ENCODE data around the gene GRIA4. TPM values are rescaled to one million over a fixed set of nuclear protein-coding genes. Genes with fewer than 3 reads are reported as not detected.

Gene GRIA4
- total RNA-seq, 1 experiment from 2014 or later, result 28.8 TPM

DNA sequence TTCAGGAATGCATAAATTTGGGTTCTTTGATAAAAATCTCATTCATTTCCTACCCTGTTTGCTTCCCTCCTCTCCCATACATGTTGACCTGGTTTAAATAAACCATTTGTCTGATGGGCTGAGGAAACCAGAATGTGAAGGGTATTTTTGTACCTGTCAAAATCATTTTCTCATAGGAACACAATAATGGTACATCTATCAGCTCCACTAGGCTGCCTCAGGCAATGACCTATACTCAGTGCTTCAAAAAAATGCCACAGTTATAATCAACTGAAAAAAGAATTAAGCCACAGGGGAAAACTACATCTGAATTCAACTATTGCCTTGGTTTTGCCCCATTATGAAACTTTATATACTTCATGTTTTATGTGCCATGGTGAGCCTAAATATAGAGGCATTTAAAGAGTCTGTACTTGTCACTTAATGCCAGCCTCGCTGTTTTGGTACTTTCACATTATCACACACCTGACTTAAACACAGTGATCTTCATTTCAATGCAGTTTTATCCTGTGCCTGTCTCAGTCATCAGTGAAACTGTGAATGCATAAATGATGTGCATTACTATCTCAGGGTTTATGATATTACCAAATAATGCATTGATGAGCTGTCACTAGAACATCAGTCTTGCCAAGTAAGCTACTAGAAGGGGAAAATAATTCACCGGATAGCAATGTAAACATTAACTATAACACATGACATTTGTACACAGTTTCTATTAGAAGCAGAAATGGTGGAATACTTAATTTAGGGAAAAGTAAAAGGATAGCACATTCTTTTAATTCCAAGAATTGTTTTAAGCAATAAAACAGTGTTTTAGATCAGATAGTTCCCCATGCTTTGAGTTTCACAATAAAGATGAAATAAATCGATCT is 319.4 kb downstream of the GRIA4 start:
- no peak for DNase-seq (ENCODE audit: low read depth)
- in situ Hi-C loops (cut with HindIII; ENCODE audit: low pct_unique_long_range_greater_than_20kb, low sequenced_read_pairs), result no loop called here

DNA sequence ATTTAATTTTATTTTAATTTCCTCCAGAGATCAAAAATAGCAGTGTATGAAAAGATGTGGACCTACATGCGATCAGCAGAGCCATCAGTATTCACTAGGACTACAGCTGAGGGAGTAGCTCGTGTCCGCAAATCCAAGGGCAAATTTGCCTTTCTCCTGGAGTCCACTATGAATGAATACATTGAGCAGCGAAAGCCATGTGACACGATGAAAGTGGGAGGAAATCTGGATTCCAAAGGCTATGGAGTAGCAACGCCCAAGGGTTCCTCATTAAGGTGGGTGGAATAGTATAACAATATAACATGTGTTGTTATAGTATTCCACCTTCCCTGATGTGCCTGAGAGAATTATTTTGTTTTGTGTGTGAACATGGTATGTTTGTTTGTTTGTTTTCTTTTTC is 323.8 kb downstream of the GRIA4 start:
- in situ Hi-C loops (cut with HindIII; ENCODE audit: low pct_unique_long_range_greater_than_20kb, low sequenced_read_pairs), result no loop called here
- DNase-seq (ENCODE audit: low read depth), result no peak

DNA sequence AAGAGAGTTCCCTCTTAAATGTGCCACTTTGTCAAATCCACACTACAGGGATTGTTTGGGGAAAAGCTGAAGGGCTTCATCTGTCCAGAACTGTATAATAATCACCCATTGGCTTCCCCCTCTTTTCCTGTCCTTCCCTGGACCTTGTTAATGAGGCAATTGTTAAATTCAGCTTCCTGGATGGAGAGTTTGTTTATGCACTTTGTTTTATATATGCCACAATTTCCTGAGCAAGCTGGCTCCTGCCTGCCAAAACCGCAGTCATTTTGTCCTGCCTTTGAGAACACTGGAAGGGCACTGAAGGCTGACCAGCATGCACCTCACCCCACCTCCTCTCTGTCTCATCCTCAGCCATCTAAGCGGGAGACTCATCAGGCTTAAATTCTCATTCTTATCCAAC is 325.9 kb downstream of the GRIA4 start:
- in situ Hi-C loops (cut with HindIII; ENCODE audit: low pct_unique_long_range_greater_than_20kb, low sequenced_read_pairs), result no loop called here
- peak; percentile 75 for DNase-seq (ENCODE audit: low read depth)

DNA sequence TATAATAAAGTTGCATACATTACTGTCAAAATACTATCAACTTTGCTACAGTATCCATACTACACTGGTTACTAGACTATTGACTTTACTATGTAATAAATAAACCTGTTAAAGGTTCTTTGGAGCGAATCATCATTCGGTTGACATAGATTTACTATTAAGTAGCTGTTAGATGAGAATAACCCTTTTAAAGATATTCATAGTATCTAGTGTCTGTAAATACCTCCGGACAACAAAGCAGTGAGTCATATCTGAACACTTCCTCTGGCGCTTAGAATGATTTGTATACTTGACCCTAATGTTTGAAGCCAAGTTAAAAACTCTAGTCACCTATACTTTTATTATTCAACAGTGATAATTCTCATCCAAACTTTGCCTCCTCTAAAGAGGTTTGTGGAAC is 327.5 kb downstream of the GRIA4 start:
- in situ Hi-C loops (cut with HindIII; ENCODE audit: low pct_unique_long_range_greater_than_20kb, low sequenced_read_pairs), result no loop called here
- peak; percentile 53 for DNase-seq (ENCODE audit: low read depth)

DNA sequence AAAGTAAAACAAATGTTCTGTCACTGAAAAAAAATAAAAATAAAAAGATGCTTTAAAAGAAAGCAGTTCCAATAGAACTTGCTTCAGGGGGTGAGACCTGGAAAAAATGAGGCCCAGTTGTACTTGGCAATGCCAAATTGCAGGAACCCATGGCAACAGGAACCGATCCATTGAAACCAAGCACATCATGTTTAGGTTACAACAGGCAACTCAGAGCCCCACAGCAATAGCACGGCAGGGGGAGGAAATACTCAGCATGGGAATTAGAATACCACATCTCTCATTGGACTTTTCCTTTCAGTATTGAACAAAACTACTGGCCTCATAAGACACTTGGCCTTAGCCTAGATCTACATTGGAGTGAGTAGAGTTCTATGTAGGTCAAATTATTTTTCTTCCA is 327.9 kb downstream of the GRIA4 start:
- in situ Hi-C loops (cut with HindIII; ENCODE audit: low pct_unique_long_range_greater_than_20kb, low sequenced_read_pairs), result no loop called here
- no peak for DNase-seq (ENCODE audit: low read depth)

DNA sequence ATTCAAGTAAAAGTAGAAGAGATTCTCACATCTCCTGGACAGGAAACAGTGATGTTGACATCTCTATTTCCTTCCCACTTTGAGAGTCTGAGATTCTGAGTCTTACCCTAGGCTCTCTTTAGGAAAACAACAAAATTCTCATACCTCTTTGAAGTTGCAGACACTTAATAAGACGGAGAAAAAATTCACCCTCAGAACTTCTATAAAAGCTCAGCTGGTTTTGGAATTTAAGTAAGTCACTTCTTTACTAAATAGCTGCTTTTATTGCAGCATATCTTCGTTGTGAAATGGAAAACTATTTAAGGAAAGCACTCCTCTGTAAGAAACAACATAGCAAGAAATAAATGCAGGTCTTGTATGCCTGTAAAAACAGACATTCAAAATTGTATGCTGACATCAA is 333.0 kb downstream of the GRIA4 start:
- in situ Hi-C loops (cut with HindIII; ENCODE audit: low pct_unique_long_range_greater_than_20kb, low sequenced_read_pairs), result no loop called here
- DNase-seq (ENCODE audit: low read depth), result no peak

DNA sequence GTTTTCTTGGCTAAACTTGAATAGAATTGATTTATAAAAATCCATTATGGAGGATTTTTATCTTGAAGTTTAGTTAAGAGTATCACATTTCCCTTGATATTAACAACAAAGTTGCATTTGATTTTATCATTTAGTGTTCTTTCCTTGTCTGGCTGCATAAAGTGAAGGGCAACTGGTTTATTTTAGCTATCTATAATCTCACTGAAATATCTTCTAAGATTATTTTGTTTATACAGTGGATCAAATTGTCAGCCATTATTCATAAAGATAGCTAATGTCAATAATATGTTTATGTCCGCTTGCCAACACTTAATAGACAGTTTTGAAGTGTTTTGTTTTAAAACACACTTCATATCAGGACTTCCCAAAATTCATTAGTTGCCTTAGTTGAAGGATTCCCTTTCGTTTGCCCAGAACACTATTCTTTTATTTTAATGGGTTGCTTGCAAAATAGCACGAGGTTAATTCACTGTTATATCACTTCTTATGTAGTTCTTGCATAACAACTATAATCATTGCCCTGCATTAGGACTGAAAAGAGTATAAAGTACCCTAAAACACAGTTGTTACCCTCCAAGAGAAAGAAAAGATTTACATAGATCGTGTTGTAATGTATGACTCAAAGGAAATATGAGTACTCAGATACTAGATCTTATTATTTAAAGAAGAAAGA is 339.2 kb downstream of the GRIA4 start:
- DNase-seq (ENCODE audit: low read depth), result no peak
- in situ Hi-C loops (cut with HindIII; ENCODE audit: low pct_unique_long_range_greater_than_20kb, low sequenced_read_pairs), result no loop called here

DNA sequence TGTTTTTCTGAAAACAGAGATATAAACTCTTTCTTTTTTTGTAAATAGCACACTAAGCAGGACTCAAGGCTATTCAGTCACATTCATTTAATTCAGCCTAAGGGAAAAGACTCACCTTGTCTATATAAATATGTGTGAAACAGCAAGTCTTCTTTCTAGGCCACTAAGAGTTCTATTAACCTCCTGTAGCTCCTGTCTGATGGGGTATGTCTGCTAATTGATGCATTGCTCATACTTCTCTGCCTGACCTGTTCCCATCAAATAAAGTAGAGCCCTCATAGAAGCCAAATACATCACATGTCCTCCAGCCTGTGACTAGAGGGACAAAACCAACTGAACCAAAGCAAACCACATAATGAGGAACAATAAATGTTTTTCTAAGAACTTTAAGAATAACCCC is 344.0 kb downstream of the GRIA4 start:
- DNase-seq (ENCODE audit: low read depth), result peak; percentile 44

DNA sequence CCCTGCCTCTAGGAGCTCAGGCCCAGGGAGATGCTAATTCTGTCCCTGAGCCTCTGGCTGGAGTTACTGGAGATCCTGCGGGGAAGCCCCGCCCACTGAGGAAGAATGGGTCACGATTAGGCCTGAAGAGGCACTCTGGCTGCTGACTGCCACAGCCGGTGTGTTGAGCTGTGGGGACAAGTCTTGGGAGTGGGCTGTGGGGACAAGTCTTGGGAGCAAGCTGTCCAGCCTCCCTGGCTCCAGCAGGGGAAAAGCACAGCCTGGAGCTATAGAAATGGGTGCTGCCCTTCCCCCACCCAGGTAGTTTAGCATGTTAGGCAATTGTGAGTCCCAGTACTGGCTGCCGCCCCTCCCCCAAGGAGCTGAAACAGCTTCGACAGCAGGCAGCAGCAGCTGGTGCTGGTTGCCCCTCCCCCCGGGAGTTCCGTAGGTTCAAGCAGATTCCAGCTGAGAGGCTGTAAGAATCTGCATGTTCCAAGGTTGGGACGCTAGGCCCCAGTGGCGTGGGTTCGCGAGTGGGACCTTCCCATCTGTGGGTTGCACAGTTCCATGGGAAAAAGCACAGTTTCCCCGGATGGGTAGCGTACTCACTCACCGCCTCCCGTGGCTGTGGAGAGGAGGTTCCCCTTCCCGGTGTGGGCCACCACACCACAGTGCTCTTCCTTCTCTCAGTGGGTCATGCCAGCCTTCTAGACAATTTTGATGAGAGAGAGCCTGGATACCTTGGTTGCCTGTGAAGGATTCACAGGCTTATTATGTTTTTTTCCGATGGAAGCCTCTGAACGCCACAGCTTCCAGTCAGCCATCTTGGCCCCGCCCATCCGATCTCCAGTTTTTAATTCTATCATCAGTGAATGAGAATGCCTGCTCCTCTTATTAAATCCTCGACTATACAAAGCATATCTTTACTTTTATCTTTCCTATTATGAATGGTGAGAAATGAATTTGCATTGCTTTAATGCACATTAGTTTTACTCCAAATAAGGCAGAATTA is 350.7 kb downstream of the GRIA4 start:
- in situ Hi-C loops (cut with HindIII; ENCODE audit: low pct_unique_long_range_greater_than_20kb, low sequenced_read_pairs), result no loop called here
- no peak for DNase-seq (ENCODE audit: low read depth)

More for the DNA sequence above, 344.0 kb downstream of the GRIA4 start:
- in situ Hi-C loops (cut with HindIII; ENCODE audit: low pct_unique_long_range_greater_than_20kb, low sequenced_read_pairs), result no loop called here

DNA sequence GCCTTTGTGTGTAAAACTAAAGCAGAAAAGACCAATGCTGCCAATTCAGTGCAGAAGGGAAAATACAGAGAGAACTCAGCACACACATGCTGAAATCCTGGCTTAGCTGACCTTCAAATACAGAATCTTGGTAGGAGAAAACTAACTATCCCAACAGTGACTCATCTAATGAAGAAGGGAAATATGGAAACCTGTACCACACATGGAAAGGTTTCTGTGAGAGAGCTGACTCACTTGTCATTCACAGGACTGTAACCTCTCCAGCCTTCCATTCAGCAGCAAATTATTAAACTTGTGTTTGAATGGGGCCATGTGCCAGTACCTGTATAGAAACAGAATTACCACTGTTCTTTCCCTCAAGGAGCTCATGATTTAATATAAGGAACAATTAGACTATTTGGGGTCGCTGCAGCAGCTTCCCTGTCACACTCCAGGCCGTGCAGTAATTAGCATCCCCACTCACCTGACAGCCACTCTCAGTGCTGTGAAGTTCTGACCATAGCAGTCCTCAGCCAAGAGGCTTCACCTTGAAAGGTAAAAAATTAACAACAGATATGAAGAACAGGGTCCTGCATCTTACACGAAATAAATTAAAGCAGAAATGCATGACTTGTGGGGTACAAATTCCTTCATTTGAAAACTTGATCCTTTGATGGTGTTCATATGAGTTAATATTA is 358.3 kb downstream of the GRIA4 start:
- in situ Hi-C loops (cut with HindIII; ENCODE audit: low pct_unique_long_range_greater_than_20kb, low sequenced_read_pairs), result no loop called here
- DNase-seq (ENCODE audit: low read depth), result peak; percentile 45

DNA sequence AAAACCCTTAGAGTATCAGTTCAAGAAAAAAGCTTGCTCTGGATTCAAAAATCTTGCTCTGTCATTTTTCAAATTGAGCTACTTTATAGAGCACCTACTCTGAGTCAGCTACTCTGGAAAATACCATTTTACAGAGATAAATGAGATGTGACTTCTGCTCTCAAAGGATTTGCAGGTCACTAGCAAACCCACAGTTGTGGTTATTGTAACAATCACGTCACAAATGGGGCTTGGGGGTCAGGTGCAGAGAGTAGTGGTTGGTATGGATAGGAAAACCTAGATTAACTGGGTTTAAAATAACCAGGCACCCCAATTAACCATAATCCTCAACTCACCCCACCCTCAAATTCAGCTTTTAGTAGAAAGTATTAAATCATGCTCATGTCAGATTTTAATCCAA is 359.9 kb downstream of the GRIA4 start:
- in situ Hi-C loops (cut with HindIII; ENCODE audit: low pct_unique_long_range_greater_than_20kb, low sequenced_read_pairs), result no loop called here

DNA sequence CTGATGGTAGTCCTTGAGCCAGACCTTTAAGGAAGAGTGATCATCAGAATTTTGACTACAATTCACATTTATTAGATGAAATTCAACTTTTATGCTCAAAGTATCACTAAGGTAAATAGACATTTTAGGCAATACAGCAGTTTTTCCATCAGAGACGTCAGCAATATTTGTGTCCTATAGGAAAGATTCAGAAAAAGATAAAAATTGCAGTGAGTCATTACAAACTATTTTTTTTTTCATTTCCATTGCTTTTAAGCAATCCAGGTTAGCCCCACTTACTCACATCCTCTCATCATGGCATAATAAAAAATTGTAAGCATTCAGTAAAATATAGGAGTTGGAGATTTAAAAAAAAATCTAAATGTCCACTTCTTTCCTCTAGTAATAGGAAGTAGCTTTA is 365.3 kb downstream of the GRIA4 start:
- DNase-seq (ENCODE audit: low read depth), result no peak
- in situ Hi-C loops (cut with HindIII; ENCODE audit: low pct_unique_long_range_greater_than_20kb, low sequenced_read_pairs), result no loop called here

More for the DNA sequence above, 359.9 kb downstream of the GRIA4 start:
- no peak for DNase-seq (ENCODE audit: low read depth)

DNA sequence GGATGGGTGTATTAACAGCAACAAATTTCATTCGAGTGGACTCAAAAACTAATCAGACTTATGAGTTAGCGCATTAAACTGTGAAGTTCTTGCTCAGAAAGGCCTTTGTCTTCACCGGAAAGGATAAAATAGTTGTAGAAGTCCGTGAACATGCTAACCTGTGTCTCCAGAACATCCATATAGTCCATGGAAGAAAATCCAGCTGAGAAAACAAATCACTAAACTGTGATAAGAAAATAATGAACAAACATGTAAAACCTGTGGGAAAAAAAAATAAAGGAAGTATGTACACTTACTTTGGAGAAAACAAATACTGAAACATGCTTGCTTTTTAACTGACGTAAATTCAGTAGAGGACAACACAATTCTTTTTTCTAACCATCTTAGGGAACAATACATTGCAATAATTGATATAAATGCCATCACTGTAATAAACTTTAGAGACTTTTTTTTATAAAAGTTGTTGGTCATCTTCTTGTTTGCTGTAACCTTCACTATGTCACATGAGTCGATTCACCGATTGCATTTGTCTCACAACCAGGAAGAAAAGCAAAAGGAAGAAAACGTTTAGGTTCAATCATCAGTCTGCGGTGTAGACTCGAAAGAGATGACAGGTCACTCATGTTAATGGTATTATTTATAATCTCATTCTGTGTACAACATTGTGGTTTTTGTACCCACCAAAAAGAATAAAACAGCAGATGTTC is 370.3 kb downstream of the GRIA4 start:
- no peak for DNase-seq (ENCODE audit: low read depth)
- in situ Hi-C loops (cut with HindIII; ENCODE audit: low pct_unique_long_range_greater_than_20kb, low sequenced_read_pairs), result no loop called here

DNA sequence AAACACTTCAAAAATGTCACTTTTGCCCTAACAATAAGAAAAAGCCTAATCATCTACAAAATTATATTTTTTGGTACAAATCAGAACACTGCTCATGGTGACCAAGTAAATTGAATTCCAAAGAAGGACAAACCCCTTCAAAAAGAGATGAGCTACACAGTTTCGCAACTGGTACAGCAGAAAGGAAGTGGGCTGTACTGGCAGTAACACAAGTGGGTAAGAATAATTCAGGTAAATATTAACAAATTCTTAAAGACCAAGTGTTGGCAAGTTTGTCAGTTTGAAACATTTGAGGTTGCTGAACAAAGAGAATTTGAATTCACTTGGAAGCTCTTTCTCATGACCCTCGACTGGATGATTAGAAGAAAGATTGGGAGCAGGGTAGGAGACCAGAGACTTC is 376.7 kb downstream of the GRIA4 start:
- in situ Hi-C loops (cut with HindIII; ENCODE audit: low pct_unique_long_range_greater_than_20kb, low sequenced_read_pairs), result no loop called here
- DNase-seq (ENCODE audit: low read depth), result no peak

DNA sequence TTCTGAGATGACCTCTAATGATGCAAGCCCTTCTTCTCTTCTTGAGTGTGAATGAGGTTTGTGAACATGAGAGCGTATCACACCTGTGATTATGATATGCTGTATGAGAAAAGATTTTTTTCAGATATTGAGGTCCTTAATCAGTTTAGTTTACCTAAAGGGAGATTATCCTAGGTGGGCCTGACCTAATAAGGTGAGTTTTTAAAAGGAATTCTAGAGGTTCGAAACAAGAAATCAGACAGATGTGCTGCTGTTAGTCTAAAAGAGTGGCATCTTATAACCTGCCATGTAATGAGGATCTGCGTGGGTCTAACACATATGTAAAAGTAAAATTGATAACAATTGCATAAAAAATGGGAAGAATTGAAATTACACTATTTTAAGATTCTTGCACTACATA is 378.3 kb downstream of the GRIA4 start:
- DNase-seq (ENCODE audit: low read depth), result no peak
- in situ Hi-C loops (cut with HindIII; ENCODE audit: low pct_unique_long_range_greater_than_20kb, low sequenced_read_pairs), result no loop called here

DNA sequence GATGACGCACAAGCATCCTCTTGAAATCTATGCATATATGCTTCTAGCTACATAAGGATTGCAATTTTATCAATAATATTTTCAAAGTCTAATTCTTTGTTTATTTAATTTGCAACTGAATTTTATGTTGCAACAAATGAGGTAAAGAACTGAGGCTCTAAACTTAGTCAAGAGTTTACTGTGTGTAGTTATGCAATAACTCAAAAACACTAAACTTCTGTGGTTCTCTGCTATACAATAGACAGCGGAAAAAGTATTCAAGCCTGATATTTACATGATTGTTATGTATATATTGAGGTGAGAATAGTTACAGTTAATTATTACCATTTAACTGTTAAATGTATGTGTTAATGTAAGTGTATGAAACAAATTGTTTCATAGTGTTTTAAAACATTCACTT is 379.3 kb downstream of the GRIA4 start:
- no peak for DNase-seq (ENCODE audit: low read depth)
- in situ Hi-C loops (cut with HindIII; ENCODE audit: low pct_unique_long_range_greater_than_20kb, low sequenced_read_pairs), result no loop called here

DNA sequence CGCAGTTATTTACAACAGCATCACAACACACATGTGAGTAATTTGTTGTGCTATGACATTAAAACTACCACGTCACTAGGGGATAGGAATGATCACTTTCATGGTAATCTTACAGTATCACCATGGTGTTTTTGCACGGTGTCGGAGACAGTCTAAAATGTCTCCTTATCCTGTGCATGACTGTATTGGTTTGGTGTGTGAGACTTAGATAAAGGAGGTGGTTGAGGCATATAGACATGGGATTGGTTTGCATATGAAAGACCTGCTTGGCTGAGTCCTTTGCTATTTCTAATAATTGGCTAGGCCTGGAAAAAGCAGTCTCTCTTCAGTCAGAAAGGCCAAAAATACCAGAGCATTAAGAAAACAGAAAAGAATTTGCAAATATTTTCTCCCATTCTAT is 382.0 kb downstream of the GRIA4 start:
- in situ Hi-C loops (cut with HindIII; ENCODE audit: low pct_unique_long_range_greater_than_20kb, low sequenced_read_pairs), result no loop called here
- no peak for DNase-seq (ENCODE audit: low read depth)

All from Caki2 (cell line).